HG03520 (cell line): ENCODE results near the gene AGBL4.

Source experiments
- ATAC-seq: cut with Tn5 transposase; IDR thresholded peaks from one replicate; pipeline ENCODE4 v1.9.1; 2021; ENCODE audit warnings: mild to moderate bottlenecking, moderate library complexity; ENCODE audit not compliant: unreplicated experiment

The AGBL4 gene

DNA sequence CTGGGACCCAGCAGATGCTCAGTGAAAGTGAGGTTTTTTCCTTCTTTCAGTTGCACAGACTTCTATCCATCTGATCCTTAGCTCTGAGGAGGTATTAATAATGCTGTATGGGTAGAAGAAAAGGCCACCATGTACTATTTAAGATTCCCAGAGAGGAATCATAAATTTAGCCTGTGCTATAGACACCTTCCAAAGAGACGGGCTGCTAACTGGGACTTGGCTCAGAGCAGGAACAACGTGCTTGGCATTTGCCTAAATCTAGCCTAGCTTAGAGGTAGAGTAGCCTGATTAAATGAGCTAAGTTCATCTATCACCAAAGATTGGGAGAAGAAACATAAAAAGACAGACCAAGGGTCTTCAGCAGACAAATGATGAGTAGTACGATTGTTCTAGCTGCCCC is 1070.1 kb downstream of the AGBL4 start:
- ATAC-seq = no peak

DNA sequence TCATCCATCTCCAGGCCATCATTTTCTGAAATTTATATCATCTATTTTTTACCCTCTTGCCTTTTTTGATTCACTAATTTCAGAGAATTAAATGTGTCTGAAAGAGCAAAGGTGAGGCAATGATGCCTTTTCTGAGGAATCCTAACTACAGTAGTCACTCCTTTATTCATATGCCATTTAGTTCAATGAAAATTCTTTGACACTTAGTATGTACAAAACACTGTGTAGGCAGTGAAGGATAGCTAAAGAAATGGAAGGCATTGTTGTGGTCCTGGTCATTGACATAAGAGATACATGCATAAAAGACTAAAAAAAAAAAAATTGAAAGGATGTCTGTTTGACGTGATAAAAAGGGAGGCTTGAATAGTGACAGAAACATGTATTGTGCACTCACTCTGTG is 1075.2 kb downstream of the AGBL4 start:
- ATAC-seq = no peak

DNA sequence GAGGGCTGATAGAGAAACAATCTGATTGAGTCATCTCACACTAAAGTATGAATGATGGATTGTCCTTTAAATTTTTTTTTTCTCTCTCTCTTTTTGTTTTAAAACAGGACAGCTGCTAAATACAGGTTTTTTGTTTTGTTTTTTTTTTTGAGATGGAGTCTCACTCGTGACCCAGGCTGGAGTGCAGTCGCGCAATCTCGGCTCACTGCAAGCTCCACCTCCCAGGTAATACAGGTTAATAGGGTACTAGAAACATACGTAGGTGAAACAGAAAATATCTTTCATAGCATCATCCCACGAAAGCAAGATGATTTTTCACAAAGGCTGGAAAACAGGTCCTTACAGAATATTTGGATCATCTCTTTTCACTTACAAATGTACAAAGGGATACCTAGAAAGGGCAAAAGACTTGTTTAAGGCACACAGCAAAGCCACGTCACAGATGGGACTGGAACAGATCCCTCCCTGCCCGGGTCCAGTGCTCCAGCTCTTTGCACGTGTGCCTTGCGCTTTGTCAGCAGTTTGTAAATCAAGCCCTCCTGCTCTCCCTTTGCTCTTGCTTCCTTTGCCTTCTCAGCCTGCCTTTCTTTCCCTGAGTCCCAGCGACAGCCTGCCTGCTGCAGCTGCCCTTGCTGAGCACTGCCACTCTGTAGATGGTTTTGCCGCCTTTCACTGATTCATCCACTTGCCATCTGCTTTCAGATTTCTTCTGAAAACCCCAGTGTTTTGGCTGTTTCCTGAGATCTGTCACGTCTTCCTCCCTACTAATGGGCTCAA is 1075.8 kb downstream of the AGBL4 start:
- ATAC-seq = no peak

DNA sequence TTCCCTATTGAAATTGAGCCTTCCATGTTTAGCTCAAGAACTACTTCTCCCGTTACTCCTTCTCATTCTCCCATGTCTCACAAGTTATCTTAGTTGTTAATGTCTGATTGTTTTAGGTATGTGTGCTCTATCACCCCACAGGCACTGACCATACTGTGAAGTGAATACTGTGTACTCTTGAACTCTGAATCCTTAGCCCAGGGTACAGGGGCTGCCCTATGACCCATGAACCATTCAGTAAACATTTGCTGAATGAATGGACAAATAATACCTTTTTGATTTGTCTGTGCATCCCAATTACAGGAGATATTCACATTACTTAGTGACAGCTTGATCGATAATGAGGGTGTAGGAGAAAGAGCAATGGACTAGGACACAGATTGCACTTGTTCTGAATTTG is 1077.7 kb downstream of the AGBL4 start:
- ATAC-seq = no peak

DNA sequence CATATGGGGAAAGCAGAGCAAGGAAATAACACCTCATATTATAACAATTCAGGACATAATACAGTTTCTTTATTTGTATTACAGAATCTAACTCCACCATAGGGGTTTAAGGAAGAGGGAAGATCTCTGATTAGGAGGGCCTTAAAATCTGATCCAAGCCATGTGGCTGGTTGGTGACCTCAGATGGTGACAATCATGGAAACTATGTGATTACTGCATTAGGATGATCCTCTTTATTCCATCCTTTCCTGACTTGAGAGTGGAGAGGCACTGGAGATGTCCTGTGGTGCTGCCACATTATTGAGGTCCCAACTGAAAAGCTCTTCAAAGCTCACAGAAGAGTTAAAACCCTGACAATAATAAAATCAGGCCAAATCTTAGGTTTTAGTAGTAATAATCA is 1078.9 kb downstream of the AGBL4 start:
- ATAC-seq = no peak

DNA sequence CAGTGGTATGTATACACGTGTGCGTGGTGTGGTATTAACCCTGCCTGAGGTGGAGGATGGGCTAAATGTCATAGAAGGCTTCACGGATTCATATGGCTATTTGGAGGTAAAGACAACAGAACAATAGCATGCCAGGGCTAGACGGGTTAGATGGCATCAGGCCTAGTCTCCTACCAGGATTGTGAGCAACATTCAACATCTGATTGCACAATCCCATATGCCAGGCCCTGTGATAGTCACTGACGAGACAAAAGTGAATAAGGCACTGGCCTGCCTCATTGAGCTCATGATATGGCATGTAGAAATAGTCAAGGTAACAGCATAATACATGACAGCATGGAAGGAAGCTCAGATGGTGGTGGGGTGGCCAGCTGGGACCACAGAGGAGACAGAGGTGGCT is 1079.9 kb downstream of the AGBL4 start:
- no peak for ATAC-seq

DNA sequence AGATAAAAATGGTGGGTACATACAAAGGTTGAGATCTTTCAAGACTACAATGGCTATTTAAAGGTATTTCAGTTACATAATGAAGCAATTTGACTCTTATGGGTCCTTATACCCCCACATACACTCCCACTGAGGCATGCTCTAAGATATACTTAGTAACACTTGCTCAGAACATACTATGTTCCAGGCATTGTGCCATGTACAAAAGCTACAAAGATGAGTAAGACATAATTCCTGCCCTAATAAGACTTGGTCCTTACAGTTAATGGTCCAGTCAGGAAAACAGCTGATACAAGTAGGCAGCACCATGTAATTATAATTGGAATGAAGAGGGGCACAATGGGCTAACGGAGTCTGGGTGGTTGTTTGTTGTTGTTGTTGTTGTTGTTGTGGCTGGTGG is 1080.4 kb downstream of the AGBL4 start:
- no peak for ATAC-seq

DNA sequence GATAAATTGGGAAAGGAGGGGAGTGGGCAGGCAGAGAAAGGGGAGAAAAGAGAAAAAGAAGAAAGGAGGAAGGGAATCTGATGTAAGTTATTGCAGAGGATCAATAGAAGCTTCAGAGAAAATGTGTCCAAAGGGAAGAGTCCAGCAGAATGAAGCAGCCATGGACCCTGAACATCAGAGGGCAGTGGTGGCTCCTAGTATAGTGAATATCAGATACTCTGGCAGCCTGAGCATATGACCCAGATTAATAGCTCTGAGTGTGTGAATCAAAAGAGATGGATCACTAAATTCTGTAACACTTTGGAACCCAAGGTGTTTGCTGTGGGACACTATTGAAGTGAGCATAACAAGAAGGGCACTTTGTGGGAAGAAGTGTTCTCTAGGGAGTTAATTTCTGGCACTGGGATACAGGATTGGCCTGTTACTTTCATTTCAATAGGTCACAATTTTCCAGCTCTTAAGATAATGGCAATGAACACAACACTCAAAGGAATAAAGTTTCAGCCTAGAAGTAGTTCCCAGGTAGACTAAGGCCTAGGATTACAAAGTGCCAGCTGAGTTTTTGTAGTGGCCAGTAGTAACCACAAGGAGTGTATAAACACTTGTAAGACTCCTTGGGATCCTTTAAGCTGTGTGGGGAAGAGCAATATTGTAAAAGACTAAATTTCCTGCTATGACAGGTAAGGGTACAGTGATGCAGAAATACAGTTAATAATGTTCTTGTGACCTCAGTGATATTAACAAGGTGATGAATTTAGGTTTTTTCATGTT is 1082.6 kb downstream of the AGBL4 start:
- no peak for ATAC-seq

DNA sequence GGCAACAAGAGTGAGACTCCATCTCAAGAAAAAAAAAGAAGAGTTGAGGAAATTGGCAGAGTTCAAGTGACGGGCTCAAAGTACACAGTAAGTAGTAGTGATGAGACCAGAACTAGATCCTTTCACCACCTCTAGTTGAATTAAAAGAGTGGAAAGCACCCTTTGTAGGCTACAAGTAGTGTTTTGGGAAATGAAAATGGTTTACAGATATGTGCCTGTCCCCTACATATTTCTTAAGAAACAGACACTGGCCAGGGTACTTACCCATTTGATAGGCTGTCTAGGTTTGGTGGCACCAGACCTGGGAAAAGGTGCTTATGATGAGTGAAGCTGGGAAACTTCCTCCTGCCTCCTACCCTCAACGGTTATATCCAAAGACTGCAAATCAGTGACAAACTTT is 1083.4 kb downstream of the AGBL4 start:
- no peak for ATAC-seq

DNA sequence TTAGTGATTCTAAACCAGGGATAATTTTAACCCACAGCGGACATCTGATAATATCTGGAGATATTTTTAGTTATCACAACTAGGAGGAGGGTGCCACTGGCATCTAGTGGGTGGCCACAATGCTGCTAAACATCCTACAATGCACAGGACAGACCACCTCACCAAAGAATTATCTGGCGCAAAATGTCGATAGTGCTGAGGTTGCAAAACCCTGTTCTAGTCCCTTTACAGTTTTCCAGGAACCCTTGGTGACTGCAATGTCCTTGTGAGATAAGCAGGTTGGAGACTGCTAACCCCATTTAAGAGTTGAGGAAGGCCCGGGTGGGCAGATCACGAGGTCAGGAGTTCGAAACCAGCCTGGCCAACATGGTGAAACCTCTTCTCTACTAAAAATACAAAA is 1083.9 kb downstream of the AGBL4 start:
- no peak for ATAC-seq

DNA sequence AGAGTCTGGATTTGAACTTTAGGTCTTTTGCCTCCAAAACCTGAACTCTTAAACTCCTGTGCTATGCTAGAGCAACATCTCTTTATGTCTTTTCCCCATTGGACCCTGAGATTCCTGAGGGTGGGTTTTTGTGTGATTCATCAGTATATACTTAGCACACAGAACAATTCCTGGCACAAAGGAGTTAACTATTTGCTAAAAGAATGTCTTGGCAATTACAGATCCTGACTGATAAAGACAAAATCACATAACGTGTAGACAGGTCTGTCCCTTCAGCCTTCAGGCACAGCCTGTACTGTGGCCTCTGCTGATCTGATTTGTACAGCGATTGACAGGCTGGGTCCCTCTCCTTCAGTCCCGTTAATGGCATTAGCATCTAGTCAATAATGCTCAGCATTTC is 1084.7 kb downstream of the AGBL4 start:
- no peak for ATAC-seq

DNA sequence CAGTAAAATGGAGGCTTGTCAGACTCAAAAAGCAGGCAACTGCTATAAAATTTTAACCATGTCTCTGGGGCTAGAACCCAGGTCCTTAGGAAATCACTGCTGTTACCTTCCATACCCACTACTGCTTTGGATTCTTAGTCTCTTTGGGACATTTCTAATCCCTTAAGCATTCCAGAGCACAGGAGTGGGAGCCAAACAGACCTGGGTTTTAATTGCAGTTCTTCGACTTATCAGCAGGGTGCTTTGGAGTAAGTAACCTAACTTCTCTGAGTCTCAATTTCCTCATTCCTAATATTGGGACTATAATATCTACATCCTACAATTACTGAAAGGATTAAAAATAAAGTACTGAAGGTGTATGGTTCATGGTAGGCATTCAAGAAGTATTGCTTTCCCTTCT is 1086.0 kb downstream of the AGBL4 start:
- no peak for ATAC-seq

DNA sequence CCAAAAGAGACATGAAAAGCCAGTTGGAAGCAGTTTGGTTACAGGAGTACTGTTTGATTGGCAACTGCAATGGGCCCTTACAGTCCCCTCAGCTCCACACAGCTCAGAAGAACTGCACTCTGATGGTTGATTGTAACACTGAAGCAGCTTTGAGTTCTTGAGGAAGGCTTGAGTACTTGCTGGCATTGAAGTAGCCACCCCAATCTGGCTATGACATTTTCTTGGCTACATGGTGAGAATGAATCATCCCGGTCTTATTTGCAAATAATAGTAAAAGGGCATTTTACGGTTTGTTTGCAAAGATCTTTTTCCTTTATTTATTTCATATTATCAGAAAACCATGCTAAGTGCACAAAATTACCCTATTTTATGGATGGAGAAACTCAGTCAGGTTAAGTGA is 1087.3 kb downstream of the AGBL4 start:
- ATAC-seq = no peak

DNA sequence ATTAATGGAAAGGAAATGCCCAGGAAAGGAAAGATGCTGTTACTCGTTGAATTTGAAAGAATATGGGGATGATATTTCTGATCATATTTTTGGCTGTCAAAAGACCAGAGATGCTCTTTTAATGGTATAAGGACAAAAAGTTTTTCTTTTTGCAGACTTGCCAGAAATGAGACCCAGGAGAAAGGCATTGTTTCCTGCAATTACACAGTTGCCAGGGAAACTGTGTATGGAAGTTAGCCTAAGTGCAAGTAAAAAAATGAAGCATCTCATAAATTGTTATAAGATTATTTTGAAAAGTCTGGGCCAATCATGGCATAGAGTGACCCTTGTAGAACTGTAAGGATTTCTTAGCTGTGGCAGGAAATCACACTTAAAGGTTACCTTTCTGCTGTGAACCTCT is 1091.4 kb downstream of the AGBL4 start:
- no peak for ATAC-seq

DNA sequence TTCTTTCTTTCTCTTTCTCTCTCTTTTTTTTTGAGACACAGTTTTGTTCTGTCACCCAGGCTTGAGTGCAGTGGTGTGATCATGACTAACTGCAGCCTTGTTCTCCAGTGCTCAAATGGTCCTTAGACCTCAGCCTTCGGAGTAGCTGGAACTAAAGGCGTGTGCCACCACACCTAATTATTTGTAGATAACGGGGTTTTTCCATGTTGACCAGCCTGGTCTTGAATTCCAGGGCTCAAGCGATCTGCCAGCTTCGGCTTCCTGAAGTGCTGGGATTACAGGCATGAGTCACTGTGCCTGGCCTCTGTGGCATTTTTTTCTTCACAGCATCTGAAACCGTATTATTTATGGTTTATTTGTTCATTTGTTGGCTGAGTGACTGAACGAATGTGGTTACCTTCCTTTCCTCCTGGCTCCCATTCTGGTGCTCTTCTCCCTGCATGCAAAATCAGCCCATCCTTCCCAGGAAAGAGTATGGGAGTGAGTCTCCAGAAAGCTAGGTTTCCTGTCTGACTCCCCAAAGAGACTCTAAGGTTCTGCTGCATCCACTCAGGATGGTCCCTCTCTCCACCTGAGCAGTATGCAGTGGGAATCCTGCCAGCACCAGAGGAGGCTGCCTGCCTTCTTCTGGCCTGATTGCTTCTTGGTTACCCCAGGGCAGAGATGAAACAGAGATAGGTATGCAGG is 1092.1 kb downstream of the AGBL4 start:
- no peak for ATAC-seq

DNA sequence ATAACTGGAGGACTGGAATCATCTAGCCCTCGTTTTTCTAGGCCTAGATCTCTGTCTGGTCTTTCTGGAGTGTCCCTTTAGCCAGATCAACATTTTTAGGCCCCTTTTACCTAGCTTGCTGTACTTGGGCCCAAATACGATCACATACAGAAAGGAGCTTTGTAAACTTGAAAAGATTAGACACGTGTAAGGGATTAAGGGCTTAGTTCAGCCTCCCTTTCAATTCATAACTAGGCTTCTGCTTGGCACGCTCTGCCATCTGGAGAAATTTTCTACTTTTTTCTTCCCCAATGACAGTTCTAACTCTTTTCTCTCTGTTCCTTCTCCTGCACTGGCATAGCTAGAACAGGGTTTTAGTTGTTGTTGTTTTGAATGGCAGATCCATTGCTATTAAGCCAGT is 1093.7 kb downstream of the AGBL4 start:
- no peak for ATAC-seq

DNA sequence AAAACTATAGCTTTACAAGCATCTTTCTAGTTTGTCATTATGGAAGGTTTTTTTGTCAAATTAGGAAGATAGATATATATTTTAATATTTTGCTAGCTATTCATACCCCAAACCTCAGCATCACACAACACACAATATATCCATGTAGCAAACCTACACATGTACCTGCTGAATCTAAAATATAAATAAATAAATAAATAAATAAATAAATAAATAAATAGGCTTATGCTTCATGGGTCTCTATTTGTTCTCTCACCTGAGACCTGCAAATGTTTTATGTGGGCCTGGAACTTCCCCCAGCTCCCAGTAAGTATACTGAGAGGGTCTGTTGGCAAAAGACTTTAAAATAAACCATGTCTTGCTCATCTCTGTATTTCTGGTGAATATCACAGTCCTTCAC is 1099.7 kb downstream of the AGBL4 start:
- no peak for ATAC-seq

DNA sequence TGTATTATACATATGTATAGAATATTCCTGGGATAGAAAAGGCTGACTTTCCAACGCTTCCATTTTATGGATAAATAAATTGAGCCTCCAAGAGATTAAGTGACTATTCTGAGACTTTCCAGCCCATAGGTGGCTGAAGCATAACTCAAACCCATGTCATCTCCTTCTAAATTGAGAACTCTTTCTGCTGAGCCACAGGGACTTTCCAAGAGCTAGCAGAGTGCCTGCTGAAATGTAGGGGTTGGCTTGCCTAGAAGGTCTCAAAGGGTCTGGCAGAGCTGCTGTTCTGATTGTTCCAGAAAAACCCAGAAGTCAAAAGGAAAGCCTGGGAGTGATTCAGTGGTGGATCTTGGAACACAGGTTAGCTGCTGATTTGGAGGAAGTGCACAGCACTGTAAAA is 1100.6 kb downstream of the AGBL4 start:
- ATAC-seq = no peak

DNA sequence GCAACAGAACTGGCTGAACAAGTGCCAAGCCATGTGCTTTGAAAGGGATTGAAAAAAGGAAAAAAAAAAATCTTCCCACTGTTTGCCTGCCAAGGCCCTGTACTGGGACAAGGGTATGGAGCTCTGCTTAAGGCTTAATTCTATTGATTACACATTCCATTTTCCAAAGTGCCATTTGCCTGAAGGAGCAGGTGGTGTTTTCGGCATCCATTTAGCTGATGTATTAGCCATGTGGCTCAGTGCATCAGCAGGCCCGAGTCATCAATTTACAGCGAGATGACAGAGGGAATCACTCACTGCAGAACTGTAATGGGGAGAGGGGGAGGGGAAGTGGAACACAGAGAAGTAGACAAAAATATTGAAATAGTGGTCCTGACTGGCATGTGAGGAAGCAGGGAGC is 1102.9 kb downstream of the AGBL4 start:
- no peak for ATAC-seq

DNA sequence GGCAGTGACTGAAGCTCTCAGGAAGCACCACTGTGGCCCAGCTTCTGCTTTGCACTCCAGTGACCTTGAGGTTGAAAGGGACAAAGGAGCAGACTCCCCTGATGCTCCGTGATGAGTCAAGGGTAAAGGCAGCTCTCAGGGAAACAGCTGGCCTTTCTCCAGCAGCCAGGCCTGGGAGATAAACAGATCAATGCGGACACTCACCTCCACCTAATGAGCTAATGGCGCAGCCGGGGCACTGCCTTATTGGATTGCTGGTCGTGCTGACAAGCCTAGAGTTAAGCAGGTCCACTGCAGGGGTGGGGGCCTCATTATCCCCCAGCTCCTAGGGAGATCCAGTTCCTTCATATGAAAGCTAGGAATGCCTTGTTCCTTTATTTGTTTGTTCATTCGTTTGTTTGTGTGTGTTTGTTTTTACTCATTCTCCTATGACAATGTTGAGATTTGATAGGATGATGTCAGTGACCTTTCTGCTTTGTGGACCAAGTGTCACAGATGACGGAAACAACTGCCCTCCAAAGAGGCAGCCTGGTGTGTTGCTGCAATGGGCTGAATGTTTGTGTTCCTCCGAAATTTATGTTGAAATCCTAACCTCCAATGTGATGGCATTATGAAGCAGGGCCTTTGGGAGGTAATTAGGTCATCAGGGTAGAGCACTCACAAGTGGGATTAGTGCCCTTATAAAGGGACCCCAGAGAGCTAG is 1105.7 kb downstream of the AGBL4 start:
- no peak for ATAC-seq

DNA sequence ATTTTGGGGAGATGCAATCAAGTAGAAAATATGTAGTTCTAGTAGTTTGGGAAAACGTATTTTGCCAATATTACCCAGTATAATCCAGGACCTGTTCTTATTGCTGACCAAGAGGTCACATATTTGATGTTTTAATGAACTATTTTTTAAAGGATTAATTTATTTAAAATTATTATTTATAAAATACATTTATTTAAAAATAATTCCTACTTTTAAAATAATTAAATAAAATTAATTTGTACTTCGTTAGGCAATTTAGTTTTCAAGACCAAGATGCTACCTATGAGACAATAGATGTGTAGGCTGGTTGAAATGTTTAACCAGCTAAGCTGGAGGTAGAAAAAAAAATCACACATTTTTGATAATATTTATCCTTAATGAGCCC is 1106.7 kb downstream of the AGBL4 start:
- no peak for ATAC-seq
